IMR-90 (cell line): ENCODE results near the gene ZW10. TPM values are rescaled to one million over a fixed set of nuclear protein-coding genes. Genes with fewer than 3 reads are reported as not detected.

ENCODE experiments used
- ATAC-seq: fragments of 200-7000 bp; cut with Tn5 transposase; 2 replicates; pipeline ENCODE4 v1.9.1; 2020; ENCODE audit warnings: low read depth, mild to moderate bottlenecking, moderate library complexity
- BruUV-seq: library from RNA; stranded (reverse); fragments of 400-500 nt; replicated peaks from 2 replicates; lab custom pipeline; 2021; lab: Mats Ljungman, UMichigan
- CTCF ChIA-PET: fragments of 300-600 bp; formaldehyde crosslinking; extraction: SDS; loops from one replicate; lab custom pipeline; 2021; ENCODE audit warnings: antibody characterized with exemption; lab: Yijun Ruan, JAX
- POLR2A ChIA-PET: fragments of 300-600 bp; sonication (Branson Sonifier 250); formaldehyde crosslinking; loops from one replicate; lab custom pipeline; 2022; ENCODE audit warnings: antibody characterized with exemption; ENCODE audit not compliant: unreplicated experiment; lab: Charles Lee
- DNase-seq: peaks from one replicate; pipeline ENCODE4 v3.0.0; 2013
- H2AFZ ChIP-seq: replicated peaks from 2 replicates; pipeline ENCODE3; 2013; ENCODE audit warnings: low read length, mild to moderate bottlenecking; ENCODE audit not compliant: poor library complexity
- H2AK5ac ChIP-seq: 2 replicates; pipeline ENCODE4 v1.6.1; 2013; ENCODE audit warnings: low read depth, low read length, inconsistent platforms
- H2AK9ac ChIP-seq: replicated peaks from 2 replicates; pipeline ENCODE3; 2013; ENCODE audit warnings: mild to moderate bottlenecking, low read depth, low read length, moderate library complexity; ENCODE audit not compliant: poor library complexity
- H2BK120ac ChIP-seq: 2 replicates; pipeline ENCODE4 v1.6.1; 2013; ENCODE audit warnings: low read depth, low read length, inconsistent platforms
- H2BK15ac ChIP-seq: 3 replicates; pipeline ENCODE4 v1.6.1; 2013; ENCODE audit warnings: low read depth, low read length, inconsistent platforms
- H2BK20ac ChIP-seq: 2 replicates; pipeline ENCODE4 v1.6.1; 2013; ENCODE audit warnings: low read depth, mild to moderate bottlenecking, inconsistent platforms, low read length, moderate library complexity
- H2BK5ac ChIP-seq: 2 replicates; pipeline ENCODE4 v1.6.1; 2013; ENCODE audit warnings: mild to moderate bottlenecking, low read depth, low read length, inconsistent platforms; ENCODE audit not compliant: poor library complexity, severe bottlenecking
- H3K14ac ChIP-seq: replicated peaks from 2 replicates; pipeline ENCODE4 v1.6.1; 2013; ENCODE audit warnings: low read depth, low read length, inconsistent platforms
- H3K18ac ChIP-seq: 2 replicates; pipeline ENCODE4 v1.6.1; 2013; ENCODE audit warnings: low read depth, low read length, control low read depth
- H3K23ac ChIP-seq: 2 replicates; pipeline ENCODE4 v1.6.1; 2013; ENCODE audit warnings: low read depth, low read length, inconsistent platforms
- H3K27ac ChIP-seq: 2 replicates; pipeline ENCODE4 v1.5.1; 2013; ENCODE audit warnings: mild to moderate bottlenecking, control low read depth, low read length; ENCODE audit not compliant: insufficient read depth
- H3K27me3 ChIP-seq: 2 replicates; pipeline ENCODE4 v1.6.1; 2013; ENCODE audit warnings: low read length; ENCODE audit not compliant: control insufficient read depth, insufficient read depth
- H3K36me3 ChIP-seq: 2 replicates; pipeline ENCODE4 v1.6.1; 2013; ENCODE audit warnings: low read length, mixed read lengths; ENCODE audit not compliant: control insufficient read depth, insufficient read depth
- H3K4ac ChIP-seq: 2 replicates; pipeline ENCODE4 v1.6.1; 2013; ENCODE audit warnings: low read depth, low read length, inconsistent platforms
- H3K4me1 ChIP-seq: 2 replicates; pipeline ENCODE4 v1.6.1; 2013; ENCODE audit warnings: low read length, mixed read lengths; ENCODE audit not compliant: control insufficient read depth, insufficient read depth
- H3K4me2 ChIP-seq: 2 replicates; pipeline ENCODE4 v1.6.1; 2013; ENCODE audit warnings: low read depth, mild to moderate bottlenecking, control low read depth, low read length, moderate library complexity
- H3K4me3 ChIP-seq: 2 replicates; pipeline ENCODE4 v1.5.1; 2013; ENCODE audit warnings: low read depth, mild to moderate bottlenecking, control low read depth, low read length, moderate library complexity; ENCODE audit not compliant: insufficient read depth
- H3K56ac ChIP-seq: 2 replicates; pipeline ENCODE4 v1.6.1; 2013; ENCODE audit warnings: low read length, inconsistent platforms; ENCODE audit not compliant: insufficient read depth; ENCODE audit errors: extremely low read depth
- H3K79me1 ChIP-seq, 2 experiments: 2 replicates each; pipeline ENCODE4 v1.6.1; 2013; ENCODE audit warnings: low read length in 2 of 2, inconsistent platforms in 1 of 2, low read depth in 1 of 2
- H3K9ac ChIP-seq: 2 replicates; pipeline ENCODE4 v1.6.1; 2013; ENCODE audit warnings: low read depth, low read length, control low read depth
- H3K9me1 ChIP-seq: 2 replicates; pipeline ENCODE4 v1.6.1; 2013; ENCODE audit warnings: low read length, inconsistent platforms; ENCODE audit not compliant: insufficient read depth
- H3K9me3 ChIP-seq: 2 replicates; pipeline ENCODE4 v1.6.1; 2013; ENCODE audit warnings: low read length; ENCODE audit not compliant: control insufficient read depth, insufficient read depth
- H4K20me1 ChIP-seq: 2 replicates; pipeline ENCODE4 v1.6.1; 2013; ENCODE audit warnings: low read length, inconsistent platforms; ENCODE audit not compliant: insufficient read depth
- H4K5ac ChIP-seq: 2 replicates; pipeline ENCODE4 v1.6.1; 2013; ENCODE audit warnings: mild to moderate bottlenecking, low read depth, low read length, control low read depth
- H4K8ac ChIP-seq, 2 experiments: 2 replicates each; pipeline ENCODE4 v1.6.1; 2013; ENCODE audit warnings: low read depth in 2 of 2, low read length in 2 of 2, control low read depth in 1 of 2, inconsistent platforms in 1 of 2
- H4K91ac ChIP-seq: 2 replicates; pipeline ENCODE4 v1.6.1; 2013; ENCODE audit warnings: low read depth, low read length, inconsistent platforms; ENCODE audit not compliant: insufficient read depth
- BHLHE40 ChIP-seq: fragments of 150-350 bp; IDR thresholded peaks from 2 replicates; pipeline ENCODE4 v1.6.1; 2016; ENCODE audit warnings: mild to moderate bottlenecking, low read depth, low read length
- CEBPB ChIP-seq: IDR thresholded peaks from 2 replicates; pipeline ENCODE4 v1.6.1; 2012; ENCODE audit warnings: low read depth, low read length, improper control_type of control experiment
- CHD1 ChIP-seq: IDR thresholded peaks from 2 replicates; pipeline ENCODE4 v1.6.1; 2012; ENCODE audit warnings: low read depth, low read length, improper control_type of control experiment
- CTCF ChIP-seq: conservative IDR thresholded peaks from 2 replicates; pipeline ENCODE4 v1.5.1; 2012; ENCODE audit warnings: mild to moderate bottlenecking, low read depth, low read length, improper control_type of control experiment
- ELK1 ChIP-seq: fragments of 150-350 bp; IDR thresholded peaks from 2 replicates; pipeline ENCODE4 v1.6.1; 2016; ENCODE audit warnings: low read depth, mild to moderate bottlenecking, low read length, moderate library complexity, borderline replicate concordance
- FOS ChIP-seq: fragments of 150-350 bp; IDR thresholded peaks from 2 replicates; pipeline ENCODE4 v1.6.1; 2016; ENCODE audit warnings: low read depth, low read length
- MAFK ChIP-seq: IDR thresholded peaks from 2 replicates; pipeline ENCODE4 v1.6.1; 2012; ENCODE audit warnings: low read depth, low read length, improper control_type of control experiment
- MAZ ChIP-seq: IDR thresholded peaks from 2 replicates; pipeline ENCODE4 v1.6.1; 2012; ENCODE audit warnings: low read depth, mild to moderate bottlenecking, low read length, improper control_type of control experiment, moderate library complexity, borderline replicate concordance
- MXI1 ChIP-seq: IDR thresholded peaks from 2 replicates; pipeline ENCODE4 v1.6.1; 2012; ENCODE audit warnings: low read depth, mild to moderate bottlenecking, low read length, moderate library complexity, borderline replicate concordance
- NFE2L2 ChIP-seq: fragments of 150-350 bp; IDR thresholded peaks from 2 replicates; pipeline ENCODE4 v1.6.1; 2016; ENCODE audit warnings: low read depth, mild to moderate bottlenecking, low read length
- POLR2A ChIP-seq: IDR thresholded peaks from 2 replicates; pipeline ENCODE4 v1.6.1; 2012; ENCODE audit warnings: mild to moderate bottlenecking, low read depth, low read length
- RAD21 ChIP-seq: IDR thresholded peaks from 2 replicates; pipeline ENCODE4 v1.6.1; 2012; ENCODE audit warnings: low read length, improper control_type of control experiment
- RCOR1 ChIP-seq: IDR thresholded peaks from 2 replicates; pipeline ENCODE4 v1.6.1; 2012; ENCODE audit warnings: mild to moderate bottlenecking, low read length, improper control_type of control experiment; ENCODE audit not compliant: insufficient replicate concordance
- RFX5 ChIP-seq: IDR thresholded peaks from 2 replicates; pipeline ENCODE4 v1.8.0; 2012; ENCODE audit warnings: low read depth, mild to moderate bottlenecking, low read length, moderate library complexity
- SMC3 ChIP-seq: fragments of 150-350 bp; IDR thresholded peaks from 2 replicates; pipeline ENCODE4 v1.6.1; 2016; ENCODE audit warnings: low read depth, mild to moderate bottlenecking, antibody characterized with exemption, low read length, moderate library complexity
- WGBS, 2 experiments: methylation state at CpG; one replicate each; pipeline versions ENCODE4 v1.1.5 to v1.1.7; 2013; ENCODE audit warnings: missing lambda C conversion rate in 2 of 2; ENCODE audit not compliant: insufficient read length in 1 of 2; ENCODE audit errors: extremely low coverage in 2 of 2; 5-methylcytosine and 5-hydroxymethylcytosine counted together
- dilution Hi-C: fragments of 300-500 bp; cut with HindIII; formaldehyde crosslinking; loops from one replicate; pipeline ENCODE4 v1.14.3; 2018; ENCODE audit warnings: low sequenced_read_pairs; ENCODE audit not compliant: unreplicated experiment
- in situ Hi-C: fragments of 300-500 bp; cut with MboI; formaldehyde crosslinking; loops from 3 replicates; pipeline ENCODE4 v1.14.3; 2019; ENCODE audit warnings: low sequenced_read_pairs, inconsistent platforms, mixed read lengths
- intact Hi-C: fragments of 100-400 bp; cut with micrococcal nuclease; formaldehyde crosslinking; loops from 2 replicates; pipeline ENCODE4 v1.10.0; 2022
- polyA plus RNA-seq, 3 experiments: library from polyadenylated mRNA; depleted of rRNA; stranded (reverse); fragments of >200 nt; gene quantifications; 2 replicates each; pipeline ENCODE4 v1.2.3, GENCODE V29; 2012; ENCODE audit warnings: low replicate concordance in 1 of 3
- total RNA-seq: library from RNA; depleted of rRNA; stranded (reverse); fragments of >200 nt; gene quantifications from 2 replicates; pipeline ENCODE4 v1.2.3, GENCODE V29; 2012
- TF ChIP-seq, protein P1 (sequence below): fragments of 150-350 bp; IDR thresholded peaks from 2 replicates; pipeline ENCODE4 v1.6.1; 2017; ENCODE audit warnings: mild to moderate bottlenecking, antibody characterized with exemption, low read length, low read depth

Gene ZW10
- total and polyA plus RNA-seq, 2 of the 4 experiments (the other 2 are of a cell fraction), result 10.3 to 30.6 TPM

DNA sequence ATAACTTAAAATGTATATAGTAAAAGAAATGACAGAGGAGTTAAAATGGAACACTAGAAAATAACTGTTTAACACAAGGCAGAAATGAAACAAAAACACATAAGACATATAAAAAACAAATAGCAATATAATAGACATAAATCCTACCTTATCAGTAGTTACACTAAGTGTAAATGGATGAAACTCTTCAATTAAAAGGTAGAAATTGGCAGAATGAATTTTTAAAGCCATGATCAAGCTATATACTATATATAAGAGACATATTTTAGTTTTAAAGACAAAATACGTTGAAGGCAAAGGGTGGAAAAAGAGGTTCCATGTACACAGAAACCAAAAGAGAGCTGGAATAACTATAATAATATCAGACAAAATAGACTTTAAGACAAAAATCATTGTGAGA lies 62.5 kb downstream of the ZW10 start:
- Histone ChIP-seq H3K18ac (no peak overlapping the region), H2BK20ac (no peak overlapping the region), H3K9ac (no peak overlapping the region), H3K9me1 (no peaks in the 10 kb centered on the region), H2BK15ac (no peak overlapping the region), H4K5ac (no peak overlapping the region), H2AK9ac (no peak overlapping the region), H3K56ac (no peak overlapping the region), H2BK120ac (no peak overlapping the region), H2AFZ (no peak overlapping the region), H4K91ac (no peak overlapping the region), H3K4ac (no peak overlapping the region), H3K27ac (no peak overlapping the region), H3K4me1 (no peaks in the 10 kb centered on the region), H3K27me3 (no peaks in the 10 kb centered on the region), H4K8ac (no peak overlapping the region), H3K4me2 (no peak overlapping the region), H4K20me1 (no peaks in the 10 kb centered on the region), H3K14ac (no peak overlapping the region), H3K9me3 (peaks cover 2% of the 10 kb centered on the region; the same call in 1 of the 2 replicates), H3K79me1 (no peaks in the 10 kb centered on the region), H3K23ac (no peak overlapping the region), H2AK5ac (no peak overlapping the region), H3K36me3 (no peaks in the 10 kb centered on the region), H2BK5ac (no peak overlapping the region), H3K4me3 (no peak overlapping the region)
- no TSS peak for BruUV-seq
- WGBS, 2 experiments, result no CpG with 5 or more reads among the region's 1 CpG
- ChIA-PET CTCF (no interaction called here), POLR2A (no interaction called here)
- in situ Hi-C loops (no loop called here), intact Hi-C loops (no loop called here), dilution Hi-C loops (no loop called here)
- DNase-seq (no peak), ATAC-seq (no peak)
- TF ChIP-seq CEBPB (no peak), RAD21 (no peak), MAFK (no peak), RFX5 (no peak), CTCF (no peak), MXI1 (no peak), ELK1 (no peak), FOS (no peak), BHLHE40 (no peak), POLR2A (no peak), SMC3 (no peak), NFE2L2 (no peak), MAZ (no peak), RCOR1 (no peak), CHD1 (no peak)
- TF ChIP-seq, protein P1, sequence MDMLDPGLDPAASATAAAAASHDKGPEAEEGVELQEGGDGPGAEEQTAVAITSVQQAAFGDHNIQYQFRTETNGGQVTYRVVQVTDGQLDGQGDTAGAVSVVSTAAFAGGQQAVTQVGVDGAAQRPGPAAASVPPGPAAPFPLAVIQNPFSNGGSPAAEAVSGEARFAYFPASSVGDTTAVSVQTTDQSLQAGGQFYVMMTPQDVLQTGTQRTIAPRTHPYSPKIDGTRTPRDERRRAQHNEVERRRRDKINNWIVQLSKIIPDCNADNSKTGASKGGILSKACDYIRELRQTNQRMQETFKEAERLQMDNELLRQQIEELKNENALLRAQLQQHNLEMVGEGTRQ, result no peak
